ENCODE results near the gene TTYH2.

The TTYH2 gene

GRCh38 chr17:74215342-74215727 is 2.0 kb downstream of the TTYH2 start:
- DNase-seq (ENCODE audit: low read depth) = no peak

GRCh38 chr17:74216505-74216904 is 3.1 kb downstream of the TTYH2 start:
- no peak for DNase-seq (ENCODE audit: low read depth)

GRCh38 chr17:74217037-74217730 is 3.8 kb downstream of the TTYH2 start:
- no peak for DNase-seq (ENCODE audit: low read depth)

- DNase-seq (ENCODE audit: low read depth) = no peak
Observed at GRCh38 chr17:74217888-74218287, 4.5 kb downstream of the TTYH2 start.

GRCh38 chr17:74218436-74218835 is 5.1 kb downstream of the TTYH2 start:
- no peak for DNase-seq (ENCODE audit: low read depth)

- no peak for DNase-seq (ENCODE audit: low read depth)
Observed at GRCh38 chr17:74219576-74220133, 6.3 kb downstream of the TTYH2 start.

GRCh38 chr17:74220219-74220618 is 6.8 kb downstream of the TTYH2 start:
- no peak for DNase-seq (ENCODE audit: low read depth)

GRCh38 chr17:74220946-74221818 is 7.8 kb downstream of the TTYH2 start:
- no peak for DNase-seq (ENCODE audit: low read depth)

GRCh38 chr17:74222399-74222798 is 9.0 kb downstream of the TTYH2 start:
- DNase-seq (ENCODE audit: low read depth) = no peak

GRCh38 chr17:74223901-74224300 is 10.5 kb downstream of the TTYH2 start:
- no peak for DNase-seq (ENCODE audit: low read depth)

GRCh38 chr17:74224959-74225725 is 11.8 kb downstream of the TTYH2 start:
- no peak for DNase-seq (ENCODE audit: low read depth)

GRCh38 chr17:74226252-74226651 is 12.9 kb downstream of the TTYH2 start:
- DNase-seq (ENCODE audit: low read depth) = no peak

- no peak for DNase-seq (ENCODE audit: low read depth)
Observed at GRCh38 chr17:74227271-74228080, 14.1 kb downstream of the TTYH2 start.

GRCh38 chr17:74228306-74228978 is 15.1 kb downstream of the TTYH2 start:
- DNase-seq (ENCODE audit: low read depth) = no peak

GRCh38 chr17:74230896-74231295 is 17.5 kb downstream of the TTYH2 start:
- DNase-seq (ENCODE audit: low read depth) = no peak

- DNase-seq (ENCODE audit: low read depth) = no peak
Observed at GRCh38 chr17:74231928-74232907, 18.8 kb downstream of the TTYH2 start.

GRCh38 chr17:74233937-74234336 is 20.6 kb downstream of the TTYH2 start:
- DNase-seq (ENCODE audit: low read depth) = no peak

- no peak for DNase-seq (ENCODE audit: low read depth)
Observed at GRCh38 chr17:74234486-74234885, 21.1 kb downstream of the TTYH2 start.

- no peak for DNase-seq (ENCODE audit: low read depth)
Observed at GRCh38 chr17:74235040-74235581, 21.7 kb downstream of the TTYH2 start.

Data from activated T-helper 1 cell treated with Interleukin-2 at 50 U/mL for 16 hours (primary cell).